Cortex of kidney (tissue), 1 donor: ENCODE measurements around the gene CPT1C.
"Not testable (repeated sequence)": the region's sequence is repeated elsewhere in the genome, so short reads cannot be mapped to it uniquely, and the experiment has no call there.

Experiments
- DNase-seq: peaks from one replicate; lab custom pipeline; 2025; lab: John Stamatoyannopoulos, UW

CPT1C gene

GRCh38 chr19:49704888-49705642 lies 14.1 kb downstream of the CPT1C start:
- DNase-seq = no peak

GRCh38 chr19:49705919-49706318 lies 15.0 kb downstream of the CPT1C start:
- no peak for DNase-seq

GRCh38 chr19:49710372-49710951 lies 19.5 kb downstream of the CPT1C start:
- no peak for DNase-seq

GRCh38 chr19:49712397-49712859 lies 21.5 kb downstream of the CPT1C start:
- no peak for DNase-seq

GRCh38 chr19:49713236-49713845 lies 22.4 kb downstream of the CPT1C start:
- DNase-seq = no peak

- DNase-seq = no peak
Observed at GRCh38 chr19:49716154-49716553, 25.2 kb downstream of the CPT1C start.

GRCh38 chr19:49718511-49718910 lies 27.6 kb downstream of the CPT1C start:
- DNase-seq = no peak

GRCh38 chr19:49718991-49719390 lies 28.1 kb downstream of the CPT1C start:
- DNase-seq = no peak

GRCh38 chr19:49719420-49719819 lies 28.5 kb downstream of the CPT1C start:
- DNase-seq = not testable (repeated sequence)

GRCh38 chr19:49727217-49728030 lies 36.5 kb downstream of the CPT1C start:
- DNase-seq = no peak

GRCh38 chr19:49730166-49730565 lies 39.2 kb downstream of the CPT1C start:
- DNase-seq = no peak

GRCh38 chr19:49738268-49738667 lies 47.4 kb downstream of the CPT1C start:
- DNase-seq = no peak

- no peak for DNase-seq
Observed at GRCh38 chr19:49739098-49739497, 48.2 kb downstream of the CPT1C start.

- no peak for DNase-seq
Observed at GRCh38 chr19:49739933-49740332, 49.0 kb downstream of the CPT1C start.

GRCh38 chr19:49741210-49741844 lies 50.4 kb downstream of the CPT1C start:
- DNase-seq = no peak

GRCh38 chr19:49744946-49745381 lies 54.0 kb downstream of the CPT1C start:
- no peak for DNase-seq

GRCh38 chr19:49746206-49746958 lies 55.5 kb downstream of the CPT1C start:
- no peak for DNase-seq

GRCh38 chr19:49749055-49749716 lies 58.3 kb downstream of the CPT1C start:
- DNase-seq = no peak

- DNase-seq = no peak
Observed at GRCh38 chr19:49749771-49750170, 58.9 kb downstream of the CPT1C start.

GRCh38 chr19:49752701-49753100 lies 61.8 kb downstream of the CPT1C start:
- no peak for DNase-seq

- no peak for DNase-seq
Observed at GRCh38 chr19:49755956-49756355, 65.0 kb downstream of the CPT1C start.
